ENCODE results near the gene CCDC57. TPM values are rescaled to one million over a fixed set of nuclear protein-coding genes. Genes with fewer than 3 reads are reported as not detected.

CCDC57 gene
- total RNA-seq, 4 donors from 2014 or later: 8.4 to 21.6 (median 16.4) TPM

- TF ChIP-seq CTCF (IDR thresholded peaks at IDR 0.05): no peak
- H3K27ac ChIP-seq (replicated peaks in 1 of 4): no peak overlapping the region
- DNase-seq (ENCODE audit: extremely low spot score): no peak
- H3K4me3 ChIP-seq: no peak overlapping the region
- intact Hi-C loops (cut with DNase I): no loop called here
- H3K9me3 ChIP-seq: no peaks in the 10 kb centered on the region
- H3K36me3 ChIP-seq: peaks cover 27 to 49% (median 43%) of the 10 kb centered on the region in 4 donors
- peaks cover 0 to 6% (median 0%) of the 10 kb centered on the region in 4 donors for H3K4me1 ChIP-seq
- no peaks in the 10 kb centered on the region for H3K27me3 ChIP-seq
- WGBS: 62% methylated on average over 27 of the region's 28 CpGs
These were observed 134.9 kb downstream of the CCDC57 start for GRCh38 chr17:82077617-82078358.

- DNase-seq (ENCODE audit: extremely low spot score): no peak
- Histone ChIP-seq H3K4me3 (no peak overlapping the region), H3K27ac (replicated peaks in 1 of 4) (no peak overlapping the region), H3K27me3 (no peaks in the 10 kb centered on the region), H3K4me1 (peaks cover 0 to 6% (median 0%) of the 10 kb centered on the region in 4 donors), H3K9me3 (no peaks in the 10 kb centered on the region), H3K36me3 (peaks cover 22 to 41% (median 35%) of the 10 kb centered on the region in 4 donors)
- TF ChIP-seq POLR2AphosphoS5 (IDR thresholded peaks at IDR 0.05) (no peak), CTCF (IDR thresholded peaks at IDR 0.05) (no peak), POLR2A (IDR thresholded peaks at IDR 0.05; ENCODE audit: low read depth) (no peak), EP300 (IDR thresholded peaks at IDR 0.05) (no peak)
- 82% methylated on average over 9 of the region's 21 CpGs for WGBS
- intact Hi-C loops (cut with DNase I): no loop called here
These were observed 135.7 kb downstream of the CCDC57 start for GRCh38 chr17:82076785-82077591.

- Histone ChIP-seq H3K4me3 (no peak overlapping the region), H3K27ac (replicated peaks in 1 of 4) (no peak overlapping the region), H3K4me1 (peaks cover 0 to 6% (median 0%) of the 10 kb centered on the region in 4 donors), H3K9me3 (no peaks in the 10 kb centered on the region), H3K36me3 (peaks cover 14 to 33% (median 27%) of the 10 kb centered on the region in 4 donors), H3K27me3 (no peaks in the 10 kb centered on the region)
- TF ChIP-seq EP300 (IDR thresholded peaks at IDR 0.05) (no peak), POLR2AphosphoS5 (IDR thresholded peaks at IDR 0.05) (no peak)
- WGBS: 84% methylated on average over 25 of the region's 25 CpGs
- intact Hi-C loops (cut with DNase I): no loop called here
- DNase-seq (ENCODE audit: extremely low spot score): no peak
These were observed 136.4 kb downstream of the CCDC57 start for GRCh38 chr17:82076018-82076784.

GRCh38 chr17:82073446-82073845 lies 139.2 kb downstream of the CCDC57 start:
- Histone ChIP-seq H3K4me1 (peaks cover 0 to 4% (median 0%) of the 10 kb centered on the region in 4 donors), H3K27me3 (no peaks in the 10 kb centered on the region), H3K4me3 (no peak overlapping the region), H3K9me3 (no peaks in the 10 kb centered on the region), H3K27ac (replicated peaks in 1 of 4) (no peak overlapping the region), H3K36me3 (peaks cover 0 to 5% (median 2%) of the 10 kb centered on the region in 4 donors)
- intact Hi-C loops (cut with DNase I): no loop called here
- DNase-seq (ENCODE audit: extremely low spot score): no peak
- TF ChIP-seq EP300 (IDR thresholded peaks at IDR 0.05): no peak
- TF ChIP-seq CTCF (IDR thresholded peaks at IDR 0.05): no peak
- no peak for TF ChIP-seq POLR2A (IDR thresholded peaks at IDR 0.05; ENCODE audit: low read depth)
- TF ChIP-seq POLR2AphosphoS5 (IDR thresholded peaks at IDR 0.05): no peak
- WGBS: 79% methylated on average over 9 of the region's 9 CpGs

- Histone ChIP-seq H3K4me3 (no peak overlapping the region), H3K36me3 (no peaks in the 10 kb centered on the region), H3K4me1 (peaks cover 0 to 3% (median 0%) of the 10 kb centered on the region in 4 donors), H3K27me3 (no peaks in the 10 kb centered on the region), H3K9me3 (no peaks in the 10 kb centered on the region), H3K27ac (replicated peaks in 1 of 4) (no peak overlapping the region)
- TF ChIP-seq EP300 (IDR thresholded peaks at IDR 0.05) (no peak), CTCF (IDR thresholded peaks at IDR 0.05) (no peak), POLR2A (IDR thresholded peaks at IDR 0.05; ENCODE audit: low read depth) (no peak), POLR2AphosphoS5 (IDR thresholded peaks at IDR 0.05) (no peak)
- no peak for DNase-seq (ENCODE audit: extremely low spot score)
- WGBS: 83% methylated on average over 6 of the region's 6 CpGs
- intact Hi-C loops (cut with DNase I): no loop called here
These were observed 139.8 kb downstream of the CCDC57 start for GRCh38 chr17:82072827-82073226.

Measured in esophagus muscularis mucosa (tissue), 4 donors.